ENCODE measurements around the gene CPNE4. TPM values are rescaled to one million over a fixed set of nuclear protein-coding genes. Genes with fewer than 3 reads are reported as not detected.

Gene CPNE4
- total and polyA plus RNA-seq, 9 of the 15 experiments (the other 6 are each of a cell fraction or from before 2014, with no cell fraction given), result not detected

GRCh38 chr3:131711114-131711768 lies 323.6 kb downstream of the CPNE4 start:
- no peak overlapping the region for H3K4me2 ChIP-seq (ENCODE audit: insufficient read depth, low read length)
- POLR2A ChIA-PET, result no interaction called here
- H2AFZ ChIP-seq (ENCODE audit: low read depth, low read length), result no peak overlapping the region

GRCh38 chr3:131708241-131708640 lies 326.6 kb downstream of the CPNE4 start:
- intact Hi-C loops (cut with micrococcal nuclease), result no loop called here
- no peaks in the 10 kb centered on the region for H3K9me3 ChIP-seq (replicated peaks; ENCODE audit: control insufficient read depth, insufficient read depth, low read depth, low read length)
- ATAC-seq (no peak), DNase-seq (ENCODE audit: extremely low read depth in 1 of 4, low spot score in 3 of 4) (no peak), FAIRE-seq (no peak)
- no peaks in the 10 kb centered on the region for H3K36me3 ChIP-seq (ENCODE audit: control insufficient read depth, insufficient read depth, low read length)
- BruUV-seq (replicated peaks), result no TSS peak
- H3K79me2 ChIP-seq (ENCODE audit: control insufficient read depth, insufficient read depth, low read length), result no peaks in the 10 kb centered on the region
- H3K27me3 ChIP-seq (ENCODE audit: control insufficient read depth in 2 of 2, insufficient read depth in 2 of 2, low read length in 2 of 2), result no peaks in the 10 kb centered on the region
- CTCF ChIA-PET (ENCODE audit: low intra/inter-chr PET ratio), result no interaction called here
- no peaks in the 10 kb centered on the region for H3K4me1 ChIP-seq (replicated peaks in 1 of 2; ENCODE audit: control insufficient read depth in 2 of 2, insufficient read depth in 2 of 2, low read length in 2 of 2)
- no peaks in the 10 kb centered on the region for H4K20me1 ChIP-seq (replicated peaks; ENCODE audit: control insufficient read depth, insufficient read depth, low read length)
- no peak overlapping the region for H3K4me2 ChIP-seq (ENCODE audit: insufficient read depth, low read length)
- no peak overlapping the region for H3K9ac ChIP-seq (ENCODE audit: insufficient read depth in 1 of 2, low read depth in 2 of 2, low read length in 2 of 2)
- H3K4me3 ChIP-seq, result no peak overlapping the region
- H3K27ac ChIP-seq (ENCODE audit: extremely low read depth, low read depth, low read length), result no peak overlapping the region
- no peak overlapping the region for H2AFZ ChIP-seq (ENCODE audit: low read depth, low read length)
- H3K9me1 ChIP-seq (ENCODE audit: control insufficient read depth, insufficient read depth, low read length), result no peaks in the 10 kb centered on the region
- in situ Hi-C loops (cut with MboI), result no loop called here
- POLR2A ChIA-PET, result no interaction called here
- TF ChIP-seq SNAPC5 (CRISPR knock-in tag; IDR thresholded peaks at IDR 0.05), result no peak
- TF ChIP-seq SMARCE1 (IDR thresholded peaks at IDR 0.05), result no peak
- TF ChIP-seq PREB (CRISPR knock-in tag; IDR thresholded peaks at IDR 0.05), result no peak
- no peak for TF ChIP-seq ZNF592 (IDR thresholded peaks at IDR 0.05)
- TF ChIP-seq MAZ (CRISPR knock-in tag; conservative IDR thresholded peaks at IDR 0.05 in 1 of 2, IDR thresholded peaks at IDR 0.05 in 1 of 2), result no peak

More at GRCh38 chr3:131711114-131711768, 323.6 kb downstream of the CPNE4 start:
- no peak overlapping the region for H3K4me3 ChIP-seq
- H3K9ac ChIP-seq (ENCODE audit: insufficient read depth in 1 of 2, low read depth in 2 of 2, low read length in 2 of 2), result no peak overlapping the region
- no peaks in the 10 kb centered on the region for H3K9me1 ChIP-seq (ENCODE audit: control insufficient read depth, insufficient read depth, low read length)
- no peaks in the 10 kb centered on the region for H3K27me3 ChIP-seq (ENCODE audit: control insufficient read depth in 2 of 2, insufficient read depth in 2 of 2, low read length in 2 of 2)
- H3K27ac ChIP-seq (ENCODE audit: extremely low read depth, low read depth, low read length), result no peak overlapping the region
- 1% methylated on average over 7 of the region's 7 CpGs for WGBS (ENCODE audit: insufficient coverage, low coverage, missing lambda C conversion rate)
- no peaks in the 10 kb centered on the region for H4K20me1 ChIP-seq (replicated peaks; ENCODE audit: control insufficient read depth, insufficient read depth, low read length)
- CTCF ChIA-PET (ENCODE audit: low intra/inter-chr PET ratio), result no interaction called here
- FAIRE-seq (no peak), DNase-seq (ENCODE audit: extremely low read depth in 1 of 4, low spot score in 3 of 4) (no peak), ATAC-seq (no peak)
- TF ChIP-seq ZKSCAN1 (IDR thresholded peaks at IDR 0.05; ENCODE audit: low read depth, low read length) (no peak), TAF7 (tag; IDR thresholded peaks at IDR 0.05) (no peak), RBM39 (optimal IDR thresholded peaks at IDR 0.05; ENCODE audit: low read depth, low read length) (no peak), E2F1 (CRISPR knock-in tag; IDR thresholded peaks at IDR 0.05) (no peak)
- H3K9me3 ChIP-seq (replicated peaks; ENCODE audit: control insufficient read depth, insufficient read depth, low read depth, low read length), result no peaks in the 10 kb centered on the region
- no peaks in the 10 kb centered on the region for H3K36me3 ChIP-seq (ENCODE audit: control insufficient read depth, insufficient read depth, low read length)
- no TSS peak for BruUV-seq (replicated peaks)
- H3K79me2 ChIP-seq (ENCODE audit: control insufficient read depth, insufficient read depth, low read length), result no peaks in the 10 kb centered on the region
- no peaks in the 10 kb centered on the region for H3K4me1 ChIP-seq (replicated peaks in 1 of 2; ENCODE audit: control insufficient read depth in 2 of 2, insufficient read depth in 2 of 2, low read length in 2 of 2)
- intact Hi-C loops (cut with micrococcal nuclease) (no loop called here), in situ Hi-C loops (cut with MboI) (no loop called here)

All from K562 (cell line).